GM21825 (cell line): ENCODE measurements around the gene SPINT3.

Experiments
- ATAC-seq: cut with Tn5 transposase; IDR thresholded peaks from one replicate; pipeline ENCODE4 v1.9.1; 2021; ENCODE audit warnings: mild to moderate bottlenecking, moderate library complexity; ENCODE audit not compliant: unreplicated experiment

The SPINT3 gene

GRCh38 chr20:45462711-45463509 lies 52.5 kb downstream of the SPINT3 start:
- no peak for ATAC-seq
